Activated CD4-positive, alpha-beta memory T cell treated with anti-CD3 and anti-CD28 coated beads for 36 hours (primary cell): ENCODE measurements around the gene MRPS5. TPM values are rescaled to one million over a fixed set of nuclear protein-coding genes. Genes with fewer than 3 reads are reported as not detected.
A peak's percentile ranks its signal among the peaks of the same experiment; 100 is the strongest.
"Not testable (repeated sequence)": the region's sequence is repeated elsewhere in the genome, so short reads cannot be mapped to it uniquely, and the experiment has no call there.

ENCODE experiments used
- CTCF ChIA-PET: fragments of 350-600 bp; sonication (Branson Sonifier 250); formaldehyde crosslinking; loops from one replicate; lab custom pipeline; 2021; ENCODE audit warnings: antibody characterized with exemption, inconsistent platforms; lab: Charles Lee
- POLR2A ChIA-PET: fragments of 350-600 bp; sonication (Branson Sonifier 250); formaldehyde crosslinking; loops from one replicate; lab custom pipeline; 2021; ENCODE audit warnings: antibody characterized with exemption; lab: Charles Lee
- DNase-seq: peaks from one replicate; pipeline ENCODE4 v3.0.0-alpha.2; 2020
- H3K27ac Mint-ChIP-seq: one replicate; pipeline ENCODE4 v1.8.0; 2021; ENCODE audit warnings: mixed read lengths
- H3K27me3 Mint-ChIP-seq: one replicate; pipeline ENCODE4 v1.8.0; 2021; ENCODE audit warnings: mixed read lengths
- H3K36me3 Mint-ChIP-seq: one replicate; pipeline ENCODE4 v1.8.0; 2021; ENCODE audit warnings: mixed read lengths
- H3K4me1 Mint-ChIP-seq: one replicate; pipeline ENCODE4 v1.8.0; 2021; ENCODE audit warnings: low read depth, mixed read lengths
- H3K4me3 Mint-ChIP-seq: one replicate; pipeline ENCODE4 v1.8.0; 2021; ENCODE audit warnings: mild to moderate bottlenecking, mixed read lengths
- H3K9me3 Mint-ChIP-seq: one replicate; pipeline ENCODE4 v1.8.0; 2021; ENCODE audit warnings: mixed read lengths
- intact Hi-C: fragments of 100-400 bp; cut with micrococcal nuclease; formaldehyde crosslinking; loops from one replicate; pipeline ENCODE4 v1.15.1; 2023
- total RNA-seq, 2 experiments: library from RNA; stranded (reverse); gene quantifications; one replicate each; pipeline ENCODE4 v1.2.3, GENCODE V29; 2021

Gene MRPS5
- total RNA-seq, 2 experiments from 2014 or later: 79.3 to 82.3 TPM

GRCh38 chr2:95043300-95044093, 78.1 kb downstream of the MRPS5 start:
- Mint-ChIP-seq H3K36me3 (peaks cover 4% of the 10 kb centered on the region), H3K27me3 (no peaks in the 10 kb centered on the region), H3K4me1 (peaks cover 72% of the 10 kb centered on the region), H3K9me3 (peaks cover 4% of the 10 kb centered on the region), H3K4me3 (no peak overlapping the region), H3K27ac (peak overlapping the region; percentile 59)
- POLR2A ChIA-PET: interaction anchor here (0.8 to 1.7 kb wide), 4 partner anchors 18 to 72 kb away, joined by 3 to 8 read pairs (median 3); partner anchors contain the start of gene MAL
- intact Hi-C loops: no loop called here
- CTCF ChIA-PET: interaction anchor here (0.7 to 7.0 kb wide), 7 partner anchors 10 to 79 kb away, joined by 3 to 49 read pairs (median 8); no protein-coding TSS in a partner anchor
- peak; percentile 79 for DNase-seq

- peak overlapping the region; percentile 59 for H3K27ac Mint-ChIP-seq
- no peak for DNase-seq
- CTCF ChIA-PET: interaction anchor here (0.7 to 7.0 kb wide), 11 partner anchors 8 to 86 kb away, joined by 3 to 49 read pairs (median 4); no protein-coding TSS in a partner anchor
- POLR2A ChIA-PET: interaction anchor here (0.8 to 1.7 kb wide), 5 partner anchors 17 to 73 kb away, joined by 3 to 8 read pairs (median 3); partner anchors contain the start of gene MAL
- H3K36me3 Mint-ChIP-seq: peaks cover 8% of the 10 kb centered on the region
- H3K9me3 Mint-ChIP-seq: peaks cover 12% of the 10 kb centered on the region
- H3K4me1 Mint-ChIP-seq: peaks cover 80% of the 10 kb centered on the region
- intact Hi-C loops: no loop called here
- no peak overlapping the region for H3K4me3 Mint-ChIP-seq
- H3K27me3 Mint-ChIP-seq: no peaks in the 10 kb centered on the region
Observed at GRCh38 chr2:95042472-95043271, 78.9 kb downstream of the MRPS5 start.

- DNase-seq: peak; percentile 65
- ChIA-PET CTCF (interaction anchor here (0.9 to 7.0 kb wide), 9 partner anchors 9 to 85 kb away, joined by 3 to 49 read pairs (median 4); no protein-coding TSS in a partner anchor), POLR2A (interaction anchor here (0.7 to 1.1 kb wide), 7 partner anchors 10 to 225 kb away, joined by 3 to 6 read pairs (median 4); partner anchors contain the start of gene MAL)
- intact Hi-C loops: loop anchor here (1.0 to 2.0 kb wide), 2 partner anchors 16 to 33 kb away; no protein-coding TSS in a partner anchor
- Mint-ChIP-seq H3K4me1 (peaks cover 85% of the 10 kb centered on the region), H3K4me3 (peak overlapping the region; percentile 43), H3K27me3 (no peaks in the 10 kb centered on the region), H3K9me3 (peaks cover 19% of the 10 kb centered on the region), H3K27ac (peak overlapping the region; percentile 87), H3K36me3 (peaks cover 12% of the 10 kb centered on the region)
Observed at GRCh38 chr2:95041824-95042442, 79.7 kb downstream of the MRPS5 start.

- Mint-ChIP-seq H3K36me3 (peaks cover 18% of the 10 kb centered on the region), H3K27ac (peak overlapping the region; percentile 87), H3K27me3 (no peaks in the 10 kb centered on the region), H3K9me3 (peaks cover 26% of the 10 kb centered on the region), H3K4me3 (no peak overlapping the region), H3K4me1 (peaks cover 85% of the 10 kb centered on the region)
- DNase-seq: peak; percentile 68
- CTCF ChIA-PET: interaction anchor here (0.9 to 7.0 kb wide), 11 partner anchors 7 to 84 kb away, joined by 3 to 49 read pairs (median 3); no protein-coding TSS in a partner anchor
- intact Hi-C loops: loop anchor here (1.0 to 2.0 kb wide), 2 partner anchors 15 to 34 kb away; no protein-coding TSS in a partner anchor
- POLR2A ChIA-PET: interaction anchor here (0.7 to 1.2 kb wide), 8 partner anchors 10 to 226 kb away, joined by 3 to 6 read pairs (median 4); partner anchors contain the start of gene MAL
Observed at GRCh38 chr2:95041060-95041823, 80.4 kb downstream of the MRPS5 start.

- peaks cover 18% of the 10 kb centered on the region for H3K36me3 Mint-ChIP-seq
- no peaks in the 10 kb centered on the region for H3K27me3 Mint-ChIP-seq
- H3K4me3 Mint-ChIP-seq: no peak overlapping the region
- H3K4me1 Mint-ChIP-seq: peaks cover 89% of the 10 kb centered on the region
- CTCF ChIA-PET: interaction anchor here (1.3 to 7.0 kb wide), 5 partner anchors 8 to 75 kb away, joined by 3 to 49 read pairs (median 6); no protein-coding TSS in a partner anchor
- POLR2A ChIA-PET: interaction anchor here (1.2 kb wide), 1 partner anchor 9 kb away, joined by 3 read pairs; no protein-coding TSS in a partner anchor
- H3K27ac Mint-ChIP-seq: peak overlapping the region; percentile 87
- no peak for DNase-seq
- H3K9me3 Mint-ChIP-seq: peaks cover 26% of the 10 kb centered on the region
- intact Hi-C loops: loop anchor here (2.0 kb wide), 1 partner anchor 34 kb away; no protein-coding TSS in a partner anchor
Observed at GRCh38 chr2:95040426-95040825, 81.2 kb downstream of the MRPS5 start.

- intact Hi-C loops: loop anchor here (2.0 kb wide), 2 partner anchors 13 to 35 kb away; no protein-coding TSS in a partner anchor
- Mint-ChIP-seq H3K36me3 (peaks cover 18% of the 10 kb centered on the region), H3K27ac (peak overlapping the region; percentile 87), H3K4me1 (peaks cover 93% of the 10 kb centered on the region), H3K4me3 (no peak overlapping the region), H3K27me3 (no peaks in the 10 kb centered on the region), H3K9me3 (peaks cover 26% of the 10 kb centered on the region)
- DNase-seq: no peak
- CTCF ChIA-PET: interaction anchor here (1.3 to 7.0 kb wide), 5 partner anchors 9 to 76 kb away, joined by 3 to 49 read pairs (median 6); no protein-coding TSS in a partner anchor
- POLR2A ChIA-PET: interaction anchor here (1.2 kb wide), 1 partner anchor 8 kb away, joined by 3 read pairs; no protein-coding TSS in a partner anchor
Observed at GRCh38 chr2:95039978-95040377, 81.6 kb downstream of the MRPS5 start.

- peak; percentile 65 for DNase-seq
- H3K27ac Mint-ChIP-seq: peak overlapping the region; percentile 78
- intact Hi-C loops: loop anchor here (2.0 kb wide), 1 partner anchor 13 kb away; no protein-coding TSS in a partner anchor
- no peak overlapping the region for H3K4me3 Mint-ChIP-seq
- peaks cover 95% of the 10 kb centered on the region for H3K4me1 Mint-ChIP-seq
- POLR2A ChIA-PET: no interaction called here
- peaks cover 18% of the 10 kb centered on the region for H3K36me3 Mint-ChIP-seq
- no peaks in the 10 kb centered on the region for H3K27me3 Mint-ChIP-seq
- CTCF ChIA-PET: interaction anchor here (1.5 to 7.0 kb wide), 4 partner anchors 9 to 36 kb away, joined by 3 to 49 read pairs (median 15); no protein-coding TSS in a partner anchor
- H3K9me3 Mint-ChIP-seq: peaks cover 26% of the 10 kb centered on the region
Observed at GRCh38 chr2:95039363-95039762, 82.2 kb downstream of the MRPS5 start.

- POLR2A ChIA-PET: no interaction called here
- Mint-ChIP-seq H3K36me3 (peaks cover 18% of the 10 kb centered on the region), H3K27me3 (no peaks in the 10 kb centered on the region), H3K9me3 (peaks cover 26% of the 10 kb centered on the region), H3K4me3 (no peak overlapping the region), H3K4me1 (peaks cover 95% of the 10 kb centered on the region), H3K27ac (peak overlapping the region; percentile 78)
- intact Hi-C loops: loop anchor here (2.0 kb wide), 1 partner anchor 14 kb away; no protein-coding TSS in a partner anchor
- no peak for DNase-seq
- CTCF ChIA-PET: interaction anchor here (1.7 kb wide), 1 partner anchor 15 kb away, joined by 6 read pairs; no protein-coding TSS in a partner anchor
Observed at GRCh38 chr2:95038635-95039298, 82.8 kb downstream of the MRPS5 start.

- H3K4me3 Mint-ChIP-seq, POLR2A ChIA-PET, DNase-seq, H3K27me3 Mint-ChIP-seq, CTCF ChIA-PET: not testable (repeated sequence)
- Mint-ChIP-seq H3K36me3 (peaks cover 18% of the 10 kb centered on the region), H3K27ac (peak overlapping the region; percentile 78), H3K9me3 (peaks cover 26% of the 10 kb centered on the region), H3K4me1 (peaks cover 93% of the 10 kb centered on the region)
- intact Hi-C loops: loop anchor here (2.0 kb wide), 1 partner anchor 15 kb away; no protein-coding TSS in a partner anchor
Observed at GRCh38 chr2:95037841-95038585, 83.6 kb downstream of the MRPS5 start.
